Islet of Langerhans (tissue), 1 donor: ENCODE measurements around the gene PKP1.
"Not testable (repeated sequence)": the region's sequence is repeated elsewhere in the genome, so short reads cannot be mapped to it uniquely, and the experiment has no call there.

Experiments used
- FAIRE-seq: peaks from one replicate; lab custom pipeline; 2011; peaks lifted over from hg19 to GRCh38; lab: Jason Lieb, UNC

PKP1 gene

GRCh38 chr1:201282931-201283829 is at the start of gene PKP1:
Gene PKP1, plus strand, starts transcription at chr1:201283506. Its CDS starts 197 bp downstream, at chr1:201283703.
- FAIRE-seq = no peak

GRCh38 chr1:201239646-201240045 is 43.7 kb upstream of the PKP1 start:
- FAIRE-seq = not testable (repeated sequence)

GRCh38 chr1:201240171-201240570 is 43.1 kb upstream of the PKP1 start:
- no peak for FAIRE-seq

GRCh38 chr1:201241736-201242135 is 41.6 kb upstream of the PKP1 start:
- FAIRE-seq = no peak

- no peak for FAIRE-seq
Measured at GRCh38 chr1:201245082-201245481, 38.2 kb upstream of the PKP1 start.

GRCh38 chr1:201248721-201249559 is 34.4 kb upstream of the PKP1 start:
- FAIRE-seq = no peak

- FAIRE-seq = no peak
Measured at GRCh38 chr1:201250326-201251011, 32.8 kb upstream of the PKP1 start.

GRCh38 chr1:201251411-201251810 is 31.9 kb upstream of the PKP1 start:
- FAIRE-seq = no peak

- no peak for FAIRE-seq
Measured at GRCh38 chr1:201251851-201252430, 31.4 kb upstream of the PKP1 start.

- no peak for FAIRE-seq
Measured at GRCh38 chr1:201252944-201253371, 30.3 kb upstream of the PKP1 start.

- no peak for FAIRE-seq
Measured at GRCh38 chr1:201253411-201253810, 29.9 kb upstream of the PKP1 start.

GRCh38 chr1:201253906-201254624 is 29.2 kb upstream of the PKP1 start:
- no peak for FAIRE-seq

GRCh38 chr1:201254625-201255478 is 28.5 kb upstream of the PKP1 start:
- FAIRE-seq = no peak

GRCh38 chr1:201255479-201256362 is 27.6 kb upstream of the PKP1 start:
- no peak for FAIRE-seq

- FAIRE-seq = not testable (repeated sequence)
Measured at GRCh38 chr1:201258132-201258531, 25.2 kb upstream of the PKP1 start.

- no peak for FAIRE-seq
Measured at GRCh38 chr1:201258763-201259230, 24.5 kb upstream of the PKP1 start.

- no peak for FAIRE-seq
Measured at GRCh38 chr1:201259476-201260235, 23.6 kb upstream of the PKP1 start.

GRCh38 chr1:201260236-201260590 is 23.1 kb upstream of the PKP1 start:
- FAIRE-seq = no peak
